ENCODE data around the gene MCMBP.

MCMBP gene

GRCh38 chr10:119858063-119858462 lies 14.6 kb downstream of the MCMBP start:
- no peak for TF ChIP-seq CTCF (IDR thresholded peaks at IDR 0.05)
- intact Hi-C loops (cut with DNase I; ENCODE audit: low total_unique reads): loop anchor here (2.0 to 10.0 kb wide), 2 partner anchors 107 to 173 kb away; no protein-coding TSS in a partner anchor

GRCh38 chr10:119853574-119853973 lies 19.1 kb downstream of the MCMBP start:
- no peak for DNase-seq
- Histone ChIP-seq H3K9me3 (no peaks in the 10 kb centered on the region), H3K4me1 (no peaks in the 10 kb centered on the region), H3K27ac (no peak overlapping the region), H3K4me3 (no peak overlapping the region), H3K36me3 (peaks cover 41 to 72% (median 54%) of the 10 kb centered on the region in 3 donors), H3K27me3 (no peaks in the 10 kb centered on the region)
- no peak for TF ChIP-seq CTCF (IDR thresholded peaks at IDR 0.05)
- intact Hi-C loops (cut with DNase I; ENCODE audit: low total_unique reads): loop anchor here (10.0 kb wide), 1 partner anchor 169 kb away; no protein-coding TSS in a partner anchor

More at GRCh38 chr10:119858063-119858462, 14.6 kb downstream of the MCMBP start:
- Histone ChIP-seq H3K9me3 (no peaks in the 10 kb centered on the region), H3K4me1 (no peaks in the 10 kb centered on the region), H3K27ac (no peak overlapping the region), H3K4me3 (no peak overlapping the region), H3K36me3 (peaks cover 21 to 40% (median 22%) of the 10 kb centered on the region in 3 donors), H3K27me3 (no peaks in the 10 kb centered on the region)
- no peak for DNase-seq

GRCh38 chr10:119852822-119853221 lies 19.8 kb downstream of the MCMBP start:
- no peak for TF ChIP-seq CTCF (IDR thresholded peaks at IDR 0.05)
- Histone ChIP-seq H3K9me3 (no peaks in the 10 kb centered on the region), H3K36me3 (peaks cover 41 to 74% (median 59%) of the 10 kb centered on the region in 3 donors), H3K27me3 (no peaks in the 10 kb centered on the region), H3K27ac (no peak overlapping the region), H3K4me3 (no peak overlapping the region), H3K4me1 (no peaks in the 10 kb centered on the region)
- intact Hi-C loops (cut with DNase I; ENCODE audit: low total_unique reads): loop anchor here (10.0 kb wide), 1 partner anchor 168 kb away; no protein-coding TSS in a partner anchor
- no peak for DNase-seq

- Histone ChIP-seq H3K4me1 (no peaks in the 10 kb centered on the region), H3K36me3 (peaks cover 44 to 78% (median 64%) of the 10 kb centered on the region in 3 donors), H3K4me3 (no peak overlapping the region), H3K27me3 (no peaks in the 10 kb centered on the region), H3K9me3 (no peaks in the 10 kb centered on the region), H3K27ac (no peak overlapping the region)
- intact Hi-C loops (cut with DNase I; ENCODE audit: low total_unique reads): loop anchor here (10.0 kb wide), 1 partner anchor 167 kb away; no protein-coding TSS in a partner anchor
- no peak for TF ChIP-seq CTCF (IDR thresholded peaks at IDR 0.05)
- no peak for DNase-seq
Observed at GRCh38 chr10:119852277-119852676, 20.4 kb downstream of the MCMBP start.

- Histone ChIP-seq H3K36me3 (peaks cover 56 to 83% (median 77%) of the 10 kb centered on the region in 3 donors), H3K4me3 (no peak overlapping the region), H3K9me3 (no peaks in the 10 kb centered on the region), H3K27me3 (no peaks in the 10 kb centered on the region), H3K4me1 (no peaks in the 10 kb centered on the region), H3K27ac (no peak overlapping the region)
- no peak for TF ChIP-seq CTCF (IDR thresholded peaks at IDR 0.05)
- intact Hi-C loops (cut with DNase I; ENCODE audit: low total_unique reads): loop anchor here (10.0 kb wide), 1 partner anchor 165 kb away; no protein-coding TSS in a partner anchor
- no peak for DNase-seq
Observed at GRCh38 chr10:119849944-119850343, 22.7 kb downstream of the MCMBP start.

All from tibial artery (tissue), 4 donors.